ENCODE measurements around the gene MADCAM1.

The MADCAM1 gene

DNA sequence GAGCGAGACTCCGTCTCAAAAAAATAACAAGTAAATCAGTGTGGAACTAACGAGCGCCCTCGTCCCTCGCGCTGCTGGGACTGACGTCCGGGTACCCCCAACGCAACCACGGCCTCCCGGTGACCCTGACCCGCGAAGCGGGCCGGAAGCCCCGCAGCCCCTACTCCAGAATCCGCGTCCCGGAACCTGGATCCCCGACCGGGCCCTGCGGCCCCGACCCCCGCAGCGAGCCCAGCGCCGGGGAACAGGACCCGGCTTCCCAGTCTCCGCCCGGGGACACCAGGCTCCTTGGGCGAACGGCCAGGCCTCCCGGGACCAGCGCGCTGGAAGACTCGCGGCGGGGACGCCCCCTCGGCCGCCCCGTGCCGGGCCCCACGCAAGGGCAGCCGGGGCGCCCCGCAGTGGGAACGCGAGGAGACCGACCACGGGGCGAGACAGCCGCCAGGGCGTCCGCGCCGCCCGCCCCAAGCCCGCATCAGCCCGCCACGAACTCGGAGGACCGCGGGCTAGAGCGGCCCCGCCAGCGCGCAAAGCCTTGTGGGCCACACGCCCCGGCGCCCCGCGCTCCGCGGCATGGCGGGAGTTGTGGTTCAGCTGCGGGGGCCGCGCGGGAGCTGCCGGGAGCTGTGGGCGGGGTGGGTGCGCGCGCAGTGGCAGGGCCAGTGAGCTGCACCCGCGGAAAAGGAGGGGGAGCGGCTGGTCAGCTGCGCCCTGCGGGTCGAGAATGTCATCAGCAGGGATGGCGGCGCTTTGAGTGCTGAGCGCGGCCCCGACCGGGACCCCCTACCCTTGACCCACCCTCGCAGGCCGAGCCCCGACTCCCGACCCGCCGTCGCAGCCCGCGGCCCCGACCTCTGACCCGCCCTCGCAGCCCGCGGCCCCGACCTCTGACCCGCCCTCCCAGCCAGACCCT is 7.5 kb upstream of the MADCAM1 start:
- peak; percentile 81 to 86 for DNase-seq (ENCODE audit: low read depth in 2 of 2, low spot score in 1 of 2)

DNA sequence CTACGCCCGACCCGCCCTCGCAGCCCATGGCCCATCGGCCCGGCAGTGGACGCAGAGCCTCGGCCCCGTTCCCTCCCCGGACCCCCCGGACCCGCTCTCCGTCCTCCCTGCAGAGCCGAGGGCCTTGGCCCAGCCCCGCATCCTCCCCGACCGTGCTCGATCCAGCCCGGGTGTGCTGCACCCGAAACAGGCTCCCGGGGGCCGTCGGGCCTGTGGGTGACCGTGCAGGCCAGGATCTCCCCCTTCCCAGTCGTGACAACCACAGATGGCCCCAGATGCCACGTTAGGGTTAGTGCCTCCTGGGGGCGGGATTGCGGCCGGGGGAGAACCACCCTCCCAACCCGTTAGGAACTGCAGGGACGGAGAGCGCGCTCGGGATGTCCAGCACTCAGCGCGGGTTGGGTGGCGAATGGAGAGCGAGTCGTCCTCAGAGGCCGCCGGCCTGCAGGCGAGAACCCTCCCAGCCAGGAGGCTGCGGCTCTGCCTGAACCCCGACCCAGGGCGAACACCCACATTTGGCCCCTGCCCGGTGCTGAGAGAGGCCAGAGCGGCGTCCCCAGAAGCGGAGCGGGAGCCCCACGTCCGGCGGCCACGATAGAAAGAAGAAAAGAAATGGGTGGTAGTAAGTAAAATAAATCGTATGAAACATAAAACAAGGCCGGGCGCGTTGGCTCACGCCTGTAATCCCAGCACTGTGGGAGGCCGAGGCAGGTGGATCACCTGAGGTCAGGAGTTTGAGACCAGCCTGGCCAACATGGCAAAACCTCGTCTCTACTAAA is 6.7 kb upstream of the MADCAM1 start:
- DNase-seq (ENCODE audit: low read depth in 2 of 2, low spot score in 1 of 2), result no peak

DNA sequence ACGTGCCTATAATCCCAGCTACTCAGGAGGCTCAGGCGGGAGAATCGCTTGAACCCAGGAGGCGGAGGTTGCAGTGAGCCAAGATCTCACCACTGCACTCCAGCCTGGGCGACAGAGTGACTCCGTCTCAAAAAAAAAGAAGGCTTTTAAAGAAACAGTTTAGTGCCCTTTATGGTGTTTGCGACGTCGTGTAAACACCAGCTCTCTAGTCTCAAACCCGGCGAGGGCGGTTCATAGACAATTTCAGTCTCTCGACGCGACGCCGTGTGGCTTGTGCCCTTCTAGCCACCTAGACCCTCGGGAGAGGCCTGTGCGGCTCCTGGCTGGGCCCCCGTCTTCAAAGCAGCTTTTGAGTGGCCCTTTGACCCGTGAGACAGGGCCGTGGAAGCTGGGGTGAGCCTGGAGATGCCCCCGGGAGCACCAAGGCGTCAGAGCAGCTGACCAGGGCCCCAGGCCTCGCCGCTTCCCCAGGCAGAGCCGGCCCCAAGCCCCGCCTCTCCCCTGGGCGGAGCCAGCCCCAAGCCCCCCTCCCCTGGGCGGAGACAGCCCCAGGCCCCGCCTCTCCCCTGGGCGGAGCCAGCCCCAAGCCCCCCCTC is 5.0 kb upstream of the MADCAM1 start:
- no peak for DNase-seq (ENCODE audit: low read depth in 2 of 2, low spot score in 1 of 2)

DNA sequence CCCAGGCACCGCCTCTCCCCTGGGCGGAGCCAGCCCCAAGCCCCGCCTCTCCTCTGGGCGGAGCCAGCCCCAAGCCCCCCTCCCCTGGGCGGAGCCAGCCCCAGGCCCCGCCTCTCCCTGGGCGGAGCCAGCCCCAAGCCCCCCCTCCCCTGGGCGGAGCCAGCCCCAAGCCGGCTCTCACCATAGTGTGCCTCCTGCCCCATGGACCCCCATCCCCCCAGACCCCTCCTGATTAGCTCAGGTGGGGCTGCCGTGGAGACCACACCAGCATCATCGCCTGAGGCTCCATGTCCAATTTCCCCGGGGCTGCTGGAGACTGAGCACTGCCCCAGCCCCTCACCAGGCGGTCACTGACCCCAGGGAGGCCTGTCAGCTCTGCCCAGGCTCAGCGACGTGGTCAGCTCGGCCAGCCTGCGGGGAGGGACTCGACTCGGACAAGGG is 4.2 kb upstream of the MADCAM1 start:
- no peak for DNase-seq (ENCODE audit: low read depth in 2 of 2, low spot score in 1 of 2)

DNA sequence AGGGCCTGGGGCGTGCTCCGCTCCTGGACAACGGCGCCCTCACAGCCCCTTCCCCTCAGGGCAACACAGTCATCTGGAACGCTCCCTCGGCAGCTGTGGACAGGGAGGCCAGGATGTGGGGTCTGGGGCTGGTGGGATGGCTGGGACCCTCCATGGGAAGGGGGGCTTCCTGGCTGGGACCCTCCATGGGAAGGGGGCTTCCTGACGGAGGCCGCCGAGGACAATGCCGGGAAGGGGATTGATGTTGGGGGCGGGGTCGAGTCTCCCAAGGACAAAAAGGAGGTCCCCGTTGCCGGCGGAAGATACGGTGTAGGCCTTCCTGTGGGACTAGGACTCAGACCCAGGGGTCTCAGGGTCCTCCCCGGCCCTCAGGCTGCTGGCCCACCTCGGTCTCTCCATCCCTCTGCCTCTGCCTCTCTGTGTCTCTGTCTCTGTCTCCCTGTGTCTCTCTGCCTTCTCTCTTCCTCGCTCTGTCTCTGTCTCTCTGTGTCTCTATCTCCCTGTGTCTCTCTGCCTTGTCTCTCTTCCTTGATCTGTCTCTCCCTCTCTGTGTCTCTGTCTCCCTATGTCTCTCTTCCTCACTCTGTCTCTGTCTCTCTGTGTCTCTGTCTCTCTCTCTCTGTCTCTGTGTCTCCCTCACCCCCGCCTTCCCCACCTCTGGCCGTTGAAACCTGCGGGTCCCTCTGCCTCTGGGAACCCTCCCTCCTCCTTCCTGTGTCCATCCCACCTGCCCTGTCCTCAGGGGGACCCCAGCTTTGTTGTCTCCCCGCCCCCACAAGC is 2.7 kb upstream of the MADCAM1 start:
- no peak for DNase-seq (ENCODE audit: low read depth in 2 of 2, low spot score in 1 of 2)

DNA sequence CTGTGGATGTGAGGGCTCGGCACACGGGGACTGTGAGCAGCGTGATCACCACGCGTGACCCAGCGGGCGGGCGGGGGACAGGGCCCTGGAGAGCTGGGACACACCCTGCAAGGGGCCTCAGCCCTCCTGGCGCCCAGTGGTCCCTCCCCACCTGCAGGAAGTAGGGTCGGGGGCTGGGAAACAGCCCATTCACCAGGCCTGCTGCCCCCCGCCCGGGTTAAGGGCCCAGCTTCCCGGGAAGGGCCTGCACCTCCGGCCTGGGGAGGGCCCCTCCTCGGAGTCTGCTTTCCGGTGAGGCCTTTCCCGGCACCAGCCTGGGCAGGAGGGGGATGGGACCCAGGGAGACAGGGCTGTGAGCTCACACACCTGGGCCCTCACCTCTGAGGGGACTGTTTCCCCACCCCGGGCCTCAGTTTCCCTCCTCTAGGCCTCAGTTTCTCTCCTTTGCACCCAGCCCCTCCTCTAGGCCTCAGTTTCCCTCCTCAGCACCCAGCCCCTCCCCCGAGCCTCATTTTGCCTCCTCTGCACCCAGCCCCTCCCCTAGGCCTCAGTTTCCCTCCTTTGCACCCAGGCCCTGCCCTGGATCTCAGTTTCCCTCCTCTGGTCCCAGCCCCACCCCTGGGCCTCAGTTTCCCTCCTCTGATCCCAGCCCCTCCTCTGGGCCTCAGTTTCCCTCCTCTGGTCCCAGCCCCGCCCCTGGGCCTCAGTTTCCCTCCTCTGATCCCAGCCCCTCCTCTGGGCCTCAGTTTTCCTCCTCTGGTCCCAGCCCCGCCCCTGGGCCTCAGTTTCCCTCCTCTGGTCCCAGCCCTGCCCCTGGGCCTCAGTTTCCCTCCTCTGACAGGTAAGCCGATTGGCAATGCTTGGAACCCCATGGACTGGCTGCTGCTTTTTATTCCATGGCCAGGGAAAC is 1.9 kb upstream of the MADCAM1 start:
- no peak for DNase-seq (ENCODE audit: low read depth in 2 of 2, low spot score in 1 of 2)

DNA sequence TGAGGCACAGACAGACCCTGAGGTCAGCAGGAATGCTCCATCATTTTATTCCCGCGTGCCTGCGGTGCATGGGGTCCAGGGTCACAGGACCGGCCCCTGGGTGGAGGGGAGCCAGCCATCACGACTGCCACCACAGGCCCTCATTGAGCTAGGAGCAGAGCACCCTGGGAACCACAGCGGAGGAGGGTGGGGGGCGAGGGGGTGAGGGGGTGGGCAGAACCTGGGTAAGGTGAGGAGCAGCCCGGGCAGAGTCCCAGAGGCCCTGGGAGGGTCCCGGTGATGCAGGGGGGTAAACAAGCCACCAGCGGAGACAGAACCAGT is 1.2 kb upstream of the MADCAM1 start:
- DNase-seq (ENCODE audit: low read depth in 2 of 2, low spot score in 1 of 2), result no peak

DNA sequence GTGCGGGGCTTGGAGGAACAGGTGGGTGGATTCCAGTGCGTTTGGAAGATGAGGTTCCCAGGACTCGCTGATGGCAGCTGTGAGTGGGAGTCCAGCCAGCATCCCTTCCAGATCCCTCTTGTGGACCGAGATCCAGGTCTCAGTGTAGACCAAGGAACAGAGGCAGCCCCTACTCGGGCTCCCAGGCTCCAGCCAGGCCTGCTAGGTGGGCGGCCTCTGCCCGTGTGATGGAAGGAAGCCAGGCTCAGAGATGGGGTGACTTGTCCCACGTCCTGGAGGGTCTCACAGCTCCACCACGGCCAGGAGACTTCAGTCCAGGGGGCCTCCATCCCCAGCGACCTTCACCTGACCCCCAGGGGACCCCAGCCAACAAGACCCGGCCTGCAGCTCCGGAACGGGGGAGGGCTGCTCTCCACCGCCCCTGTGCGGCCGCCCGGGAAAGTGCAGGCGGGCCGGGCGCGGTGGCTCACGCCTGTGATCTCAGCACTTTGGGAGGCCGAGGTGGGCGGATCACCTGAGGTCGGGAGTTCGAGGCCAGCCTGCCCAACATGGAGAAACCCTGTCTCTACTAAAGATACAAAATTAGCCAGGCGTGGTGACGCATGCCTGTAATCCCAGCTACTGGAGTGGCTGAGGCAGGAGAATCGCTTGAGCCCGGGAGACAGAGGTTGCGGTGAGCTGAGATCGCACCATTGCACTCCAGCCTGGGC is 729 bp upstream of the MADCAM1 start:
- no peak for DNase-seq (ENCODE audit: low read depth in 2 of 2, low spot score in 1 of 2)

DNA sequence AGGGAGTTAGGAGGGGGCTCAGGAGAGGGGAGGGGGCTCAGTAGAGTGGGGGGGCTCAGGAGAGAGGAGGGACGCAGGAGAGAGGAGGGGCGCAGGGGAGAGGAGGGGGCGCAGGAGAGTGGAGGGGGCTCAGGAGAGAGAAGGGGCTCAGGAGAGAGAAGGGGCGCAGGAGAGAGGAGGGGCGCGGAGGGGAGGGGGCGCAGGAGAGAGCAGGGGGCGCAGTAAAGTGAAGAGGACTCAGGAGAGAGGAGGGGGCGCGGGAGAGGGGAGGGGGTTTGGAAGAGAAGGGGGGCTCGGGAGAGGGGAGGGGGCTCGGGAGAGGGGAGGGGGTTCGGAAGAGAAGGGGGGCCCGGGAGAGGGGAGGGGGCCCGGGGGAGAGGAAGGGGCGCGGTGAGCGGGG is 700 bp downstream of the MADCAM1 start:
- DNase-seq (ENCODE audit: low read depth in 2 of 2, low spot score in 1 of 2), result no peak

DNA sequence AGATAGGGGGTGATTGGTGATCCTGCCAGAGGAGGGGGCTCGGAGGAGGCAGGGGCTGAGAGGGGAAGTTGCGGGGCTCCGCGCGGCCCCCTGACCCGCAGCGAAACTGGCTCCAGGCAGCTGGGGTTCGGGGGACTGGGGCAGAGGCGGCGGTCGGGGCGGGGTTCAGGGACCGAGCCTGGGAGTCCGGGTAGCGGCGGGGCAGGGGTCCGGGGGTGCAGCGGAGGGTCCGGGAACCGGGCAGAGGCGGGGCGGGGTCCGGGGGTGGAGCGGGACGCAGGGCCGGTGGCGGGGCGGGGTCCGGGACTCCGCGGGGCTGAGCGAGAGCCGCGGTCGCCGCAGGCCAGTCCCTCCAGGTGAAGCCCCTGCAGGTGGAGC is 1.2 kb downstream of the MADCAM1 start:
- no peak for DNase-seq (ENCODE audit: low read depth in 2 of 2, low spot score in 1 of 2)

DNA sequence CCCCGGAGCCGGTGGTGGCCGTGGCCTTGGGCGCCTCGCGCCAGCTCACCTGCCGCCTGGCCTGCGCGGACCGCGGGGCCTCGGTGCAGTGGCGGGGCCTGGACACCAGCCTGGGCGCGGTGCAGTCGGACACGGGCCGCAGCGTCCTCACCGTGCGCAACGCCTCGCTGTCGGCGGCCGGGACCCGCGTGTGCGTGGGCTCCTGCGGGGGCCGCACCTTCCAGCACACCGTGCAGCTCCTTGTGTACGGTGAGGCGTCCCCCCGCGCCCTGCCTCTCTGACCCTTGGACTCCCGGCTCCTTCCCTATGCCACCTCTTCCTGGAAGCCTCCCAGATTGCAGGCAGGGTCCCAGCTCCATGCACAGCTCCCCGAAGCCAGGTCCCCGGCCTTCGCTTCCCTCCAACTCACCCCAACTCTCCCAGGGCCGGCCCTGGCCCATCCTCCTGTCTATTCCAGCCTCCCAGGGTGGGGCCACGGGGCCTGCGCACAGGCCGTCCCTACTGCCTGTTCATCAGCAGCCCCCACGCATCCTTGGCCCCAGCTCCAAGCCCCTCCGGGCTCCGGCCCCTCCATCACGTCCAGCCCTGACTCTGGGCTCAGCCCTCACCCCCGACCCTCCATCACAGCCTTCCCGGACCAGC is 1.7 kb downstream of the MADCAM1 start:
- DNase-seq (ENCODE audit: low read depth in 2 of 2, low spot score in 1 of 2), result no peak

DNA sequence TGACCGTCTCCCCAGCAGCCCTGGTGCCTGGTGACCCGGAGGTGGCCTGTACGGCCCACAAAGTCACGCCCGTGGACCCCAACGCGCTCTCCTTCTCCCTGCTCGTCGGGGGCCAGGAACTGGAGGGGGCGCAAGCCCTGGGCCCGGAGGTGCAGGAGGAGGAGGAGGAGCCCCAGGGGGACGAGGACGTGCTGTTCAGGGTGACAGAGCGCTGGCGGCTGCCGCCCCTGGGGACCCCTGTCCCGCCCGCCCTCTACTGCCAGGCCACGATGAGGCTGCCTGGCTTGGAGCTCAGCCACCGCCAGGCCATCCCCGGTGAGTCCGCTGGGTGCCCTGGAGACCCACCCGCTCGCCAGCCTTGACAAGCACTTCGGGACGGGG is 2.2 kb downstream of the MADCAM1 start:
- DNase-seq (ENCODE audit: low read depth in 2 of 2, low spot score in 1 of 2), result no peak

DNA sequence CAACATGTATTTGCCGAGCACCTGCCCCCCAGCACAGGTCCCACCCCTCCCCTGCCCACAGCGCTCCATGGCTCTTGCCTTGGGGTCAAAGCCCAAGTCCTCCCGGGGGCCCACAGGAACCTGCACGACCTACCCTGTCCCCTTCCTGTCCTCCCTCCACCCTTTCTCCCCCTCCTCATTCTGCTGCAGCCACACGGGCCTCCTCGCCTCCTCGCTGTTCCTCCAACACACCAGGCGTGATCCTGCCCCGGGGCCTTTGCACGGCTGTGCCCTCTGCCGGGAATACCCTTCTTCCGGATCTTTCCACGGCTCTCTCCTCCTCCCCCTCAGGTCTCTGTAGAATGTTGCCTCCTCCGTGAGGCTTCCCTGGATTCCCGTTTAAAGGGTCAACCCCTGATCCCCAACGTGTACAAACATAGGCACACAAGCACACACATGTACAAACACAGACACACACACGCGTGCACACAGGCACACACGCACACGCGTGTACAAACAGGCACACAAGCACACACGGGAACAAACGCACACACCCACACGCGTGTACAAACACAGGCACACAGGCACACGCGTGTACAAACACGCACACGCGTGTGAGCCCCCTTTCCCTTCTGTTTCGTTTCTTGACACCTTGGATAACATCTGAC is 2.8 kb downstream of the MADCAM1 start:
- no peak for DNase-seq (ENCODE audit: low read depth in 2 of 2, low spot score in 1 of 2)

DNA sequence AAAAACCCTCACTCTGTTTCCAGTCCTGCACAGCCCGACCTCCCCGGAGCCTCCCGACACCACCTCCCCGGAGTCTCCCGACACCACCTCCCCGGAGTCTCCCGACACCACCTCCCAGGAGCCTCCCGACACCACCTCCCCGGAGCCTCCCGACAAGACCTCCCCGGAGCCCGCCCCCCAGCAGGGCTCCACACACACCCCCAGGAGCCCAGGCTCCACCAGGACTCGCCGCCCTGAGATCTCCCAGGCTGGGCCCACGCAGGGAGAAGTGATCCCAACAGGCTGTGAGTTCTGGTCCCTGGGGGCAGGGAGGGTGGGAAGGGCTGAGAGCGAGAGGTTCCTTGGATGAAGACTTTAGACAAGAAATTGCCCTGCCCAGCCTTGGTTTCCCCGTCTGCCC is 5.4 kb downstream of the MADCAM1 start:
- DNase-seq (ENCODE audit: low read depth in 2 of 2, low spot score in 1 of 2), result no peak

DNA sequence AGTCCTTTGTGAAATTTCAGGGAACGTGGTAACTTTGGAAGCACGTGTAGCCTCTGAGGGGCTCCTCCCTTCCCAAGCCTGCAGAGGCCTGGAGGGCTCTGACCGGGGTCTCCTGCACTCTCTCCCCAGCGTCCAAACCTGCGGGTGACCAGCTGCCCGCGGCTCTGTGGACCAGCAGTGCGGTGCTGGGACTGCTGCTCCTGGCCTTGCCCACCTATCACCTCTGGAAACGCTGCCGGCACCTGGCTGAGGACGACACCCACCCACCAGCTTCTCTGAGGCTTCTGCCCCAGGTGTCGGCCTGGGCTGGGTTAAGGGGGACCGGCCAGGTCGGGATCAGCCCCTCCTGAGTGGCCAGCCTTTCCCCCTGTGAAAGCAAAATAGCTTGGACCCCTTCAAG is 8.3 kb downstream of the MADCAM1 start:
- no peak for DNase-seq (ENCODE audit: low read depth in 2 of 2, low spot score in 1 of 2)

DNA sequence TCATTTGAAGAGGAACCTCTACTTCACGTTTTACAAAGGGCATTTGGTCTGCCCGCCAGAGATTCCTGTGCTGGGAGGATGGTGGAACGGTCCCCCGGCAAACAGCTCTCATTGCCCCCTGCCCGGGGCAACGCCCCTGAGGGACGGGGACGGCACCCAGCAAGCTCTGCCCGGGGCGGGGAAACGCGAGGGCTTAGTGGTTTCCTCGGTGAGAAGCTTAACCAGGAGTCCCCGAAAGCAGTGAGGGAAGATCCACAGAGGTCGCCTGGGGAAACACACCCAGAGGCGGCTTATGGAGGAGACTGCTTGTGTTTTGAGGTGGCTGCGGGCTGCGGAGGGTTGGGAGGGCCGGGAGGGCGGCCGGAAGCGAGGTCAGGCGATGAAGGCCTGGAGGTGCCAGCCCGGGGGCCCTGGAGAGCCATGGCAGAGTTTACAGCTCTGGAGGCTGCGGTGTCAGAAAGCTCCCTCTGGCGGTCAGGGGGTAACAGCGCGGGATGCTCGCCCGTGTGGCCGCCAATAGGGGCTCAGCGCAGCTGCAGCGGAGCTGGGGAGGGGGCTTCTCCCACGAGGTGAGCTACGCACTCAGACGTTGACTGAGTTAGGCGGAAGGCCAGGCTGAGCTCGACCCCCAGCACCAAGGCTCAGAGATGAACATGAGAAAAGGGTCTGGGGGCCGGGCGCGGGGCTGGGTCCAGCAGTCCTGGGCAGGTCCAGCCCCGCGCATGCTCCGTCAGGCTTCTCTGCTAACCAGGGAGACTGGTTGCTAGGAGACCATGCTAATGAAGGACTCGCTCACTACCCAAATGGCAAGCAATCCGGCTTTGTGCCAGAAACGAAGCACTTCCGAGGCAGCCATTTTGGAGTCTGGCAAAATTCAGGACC is 10.4 kb downstream of the MADCAM1 start:
- peak; percentile 85 to 88 for DNase-seq (ENCODE audit: low read depth in 2 of 2, low spot score in 1 of 2)

DNA sequence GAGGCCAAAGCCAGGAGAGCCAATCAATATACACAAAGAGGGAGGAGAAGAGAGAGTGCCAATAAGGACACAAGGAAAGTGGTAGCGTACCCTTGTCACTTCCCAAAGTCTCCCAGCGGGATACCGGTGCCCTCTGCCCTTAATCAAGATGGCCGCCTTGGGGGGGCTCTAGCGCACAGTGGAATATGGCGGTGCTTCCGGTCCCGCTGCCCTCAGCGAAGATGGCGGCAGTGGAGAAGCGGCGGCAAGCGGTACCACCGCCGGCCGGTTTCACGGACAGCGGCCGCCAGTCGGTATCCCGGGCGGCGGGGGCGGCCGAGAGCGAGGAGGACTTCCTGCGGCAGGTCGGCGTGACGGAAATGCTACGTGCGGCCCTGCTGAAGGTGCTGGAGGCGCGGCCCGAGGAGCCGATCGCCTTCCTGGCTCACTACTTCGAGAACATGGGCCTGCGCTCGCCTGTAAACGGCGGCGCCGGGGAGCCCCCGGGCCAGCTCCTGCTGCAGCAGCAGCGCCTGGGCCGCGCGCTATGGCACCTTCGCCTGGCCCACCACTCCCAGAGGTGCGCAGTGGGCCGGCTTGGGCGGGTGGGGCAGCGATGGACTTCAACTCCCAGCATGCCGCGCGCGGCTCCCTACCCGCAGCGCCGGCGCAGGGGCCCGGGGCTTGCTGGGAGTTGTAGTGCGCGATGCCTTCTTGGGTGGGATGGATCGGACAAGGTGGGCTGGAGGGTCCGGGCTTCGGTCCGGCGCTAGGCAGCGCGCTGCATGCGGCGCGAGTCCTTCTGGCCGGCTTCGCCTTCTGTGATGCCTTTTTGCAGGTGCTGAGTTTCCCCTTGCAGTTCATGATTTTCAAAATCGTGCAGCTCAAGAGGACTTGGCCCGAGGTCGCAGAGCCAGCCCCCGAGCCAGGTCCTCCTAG is 11.3 kb downstream of the MADCAM1 start, which contains the start of gene TPGS1:
TPGS1 (plus strand) TSS at position 212 of the 918 bp plus-strand sequence; CDS start at position 222, 10 bp downstream.
- DNase-seq (ENCODE audit: low read depth in 2 of 2, low spot score in 1 of 2), result peak in 1 of 2 donors; percentile 78

Measured in stimulated activated CD8-positive, alpha-beta memory T cell treated with anti-CD3 and anti-CD28 coated beads, Interleukin-4, amount 100 ng/mL, for 4 hours (primary cell).